NOMO-1 treated with dmso at 0.1 percent for 144 hours (cell line): ENCODE data around the gene PBOV1.
"Not testable (repeated sequence)": the region's sequence is repeated elsewhere in the genome, so short reads cannot be mapped to it uniquely, and the experiment has no call there.

ENCODE experiments used
- DNase-seq: peaks from one replicate; lab custom pipeline; 2025; ENCODE audit not compliant: unreplicated experiment; lab: John Stamatoyannopoulos, UW

PBOV1 gene

DNA sequence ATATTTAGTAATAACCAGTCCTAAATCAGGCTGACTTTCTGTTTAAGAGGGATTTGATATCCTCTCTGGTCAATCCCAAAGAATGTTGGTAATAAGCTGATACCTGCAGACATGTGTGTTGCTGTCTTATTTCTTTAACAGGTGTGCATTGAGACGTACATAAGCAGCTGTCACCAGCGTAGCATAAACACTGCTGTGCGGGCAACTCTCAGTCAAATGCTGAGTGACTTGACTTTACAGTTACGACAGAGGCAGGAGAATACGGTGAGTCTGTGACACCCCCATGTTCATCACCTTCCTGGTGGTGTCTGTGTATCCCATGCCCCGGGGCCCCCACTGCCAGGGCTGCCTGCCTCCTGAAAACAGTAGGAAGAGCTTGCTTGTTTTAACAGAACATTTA lies 20.1 kb upstream of the PBOV1 start:
- no peak for DNase-seq

DNA sequence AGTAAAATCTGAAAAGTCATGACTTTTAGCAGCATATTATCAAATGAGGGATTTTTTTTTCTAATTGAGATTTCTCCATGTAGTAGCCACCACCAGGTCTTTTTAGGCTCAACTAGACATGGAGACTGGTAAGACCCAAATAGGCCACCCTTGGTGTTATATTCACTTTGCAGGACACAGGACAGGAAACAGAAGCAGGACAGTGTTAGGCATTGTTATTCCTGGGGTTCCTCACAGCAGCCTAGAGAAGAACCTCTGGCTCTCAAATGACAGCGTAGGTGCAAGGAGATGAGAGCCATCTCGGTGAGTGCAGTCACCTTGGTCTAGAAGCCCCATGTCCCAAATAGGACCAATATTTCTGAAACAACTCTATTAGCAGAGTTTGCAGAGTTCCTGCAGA lies 19.2 kb upstream of the PBOV1 start:
- DNase-seq = no peak

DNA sequence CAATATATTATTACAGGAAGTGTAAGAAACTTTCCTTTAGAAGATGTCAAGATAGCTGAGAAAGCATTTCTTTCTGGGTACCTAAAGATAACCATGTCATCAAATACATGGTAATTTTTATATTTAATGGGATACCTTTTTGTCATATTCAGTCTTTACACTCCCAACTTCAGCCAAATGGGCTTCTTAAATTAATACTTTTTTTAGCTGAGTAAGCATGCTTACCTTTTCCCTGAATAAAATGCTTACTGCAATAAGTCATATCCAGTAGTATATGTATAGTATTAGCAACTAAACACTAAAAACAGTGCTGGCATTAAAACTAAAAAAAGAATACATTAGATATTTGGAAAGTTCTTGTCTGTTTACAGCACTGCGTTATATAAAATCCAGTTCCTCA lies 17.4 kb upstream of the PBOV1 start:
- DNase-seq = no peak

DNA sequence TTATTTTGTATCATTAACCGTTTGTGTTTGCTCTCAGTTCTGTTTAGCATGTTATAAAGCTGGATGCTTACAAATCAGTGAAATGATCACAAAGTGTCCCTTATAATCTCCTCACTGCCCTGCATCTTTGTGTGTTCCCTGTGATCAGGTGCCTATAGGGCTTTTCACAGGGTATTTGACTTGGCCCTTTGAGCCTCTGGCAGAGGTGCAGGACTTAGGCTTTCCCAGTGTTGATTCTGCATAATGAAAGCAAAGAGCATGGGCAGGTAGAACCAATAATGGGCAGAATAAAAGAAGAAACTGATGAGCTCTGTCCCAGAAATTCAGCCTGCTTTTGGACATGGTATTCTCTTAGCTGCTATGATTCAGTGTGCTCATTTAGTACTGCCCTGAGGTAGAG lies 16.9 kb upstream of the PBOV1 start:
- no peak for DNase-seq

DNA sequence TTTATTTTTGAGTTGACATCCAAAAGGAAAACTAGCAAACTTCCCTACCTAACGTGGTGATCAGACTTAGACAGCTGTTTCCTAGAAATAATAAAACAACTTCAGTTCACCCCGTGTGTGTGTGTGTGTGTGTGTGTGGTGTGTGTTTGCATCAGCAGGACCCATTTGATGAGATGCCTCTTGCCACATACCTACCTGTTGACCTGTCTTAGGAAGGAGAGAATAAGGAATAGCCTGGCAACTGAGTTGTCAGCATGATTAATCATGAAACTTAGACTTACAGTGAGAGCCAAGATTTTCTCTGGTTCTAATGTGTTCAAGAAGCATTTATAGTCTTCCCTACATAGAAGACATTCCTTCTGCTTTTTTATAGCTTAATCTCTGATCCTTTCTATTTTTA lies 16.1 kb upstream of the PBOV1 start:
- DNase-seq = no peak

DNA sequence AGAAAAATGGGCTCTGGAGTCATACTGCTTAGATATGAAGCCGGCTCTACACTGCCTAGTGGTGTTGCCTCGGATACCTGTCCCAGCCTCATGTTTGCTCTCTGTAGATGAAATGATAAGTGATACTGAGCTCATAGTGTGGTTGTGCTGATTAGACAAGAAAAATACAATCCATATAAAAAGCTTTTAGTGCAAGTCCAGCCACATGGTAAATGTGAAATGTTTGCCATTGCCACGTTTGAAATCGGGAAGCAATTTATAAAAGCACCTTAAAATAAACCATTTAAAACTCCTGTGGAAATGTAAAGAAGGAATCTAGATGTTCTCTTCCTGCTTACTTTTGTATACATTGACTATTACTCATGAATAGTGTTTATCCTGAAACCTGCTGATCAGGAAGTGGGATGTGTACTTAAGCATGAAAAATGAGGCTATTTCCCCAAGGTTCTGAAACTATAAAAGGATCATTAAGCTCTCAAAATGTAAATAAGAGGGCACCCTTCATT lies 13.1 kb upstream of the PBOV1 start:
- DNase-seq = no peak

DNA sequence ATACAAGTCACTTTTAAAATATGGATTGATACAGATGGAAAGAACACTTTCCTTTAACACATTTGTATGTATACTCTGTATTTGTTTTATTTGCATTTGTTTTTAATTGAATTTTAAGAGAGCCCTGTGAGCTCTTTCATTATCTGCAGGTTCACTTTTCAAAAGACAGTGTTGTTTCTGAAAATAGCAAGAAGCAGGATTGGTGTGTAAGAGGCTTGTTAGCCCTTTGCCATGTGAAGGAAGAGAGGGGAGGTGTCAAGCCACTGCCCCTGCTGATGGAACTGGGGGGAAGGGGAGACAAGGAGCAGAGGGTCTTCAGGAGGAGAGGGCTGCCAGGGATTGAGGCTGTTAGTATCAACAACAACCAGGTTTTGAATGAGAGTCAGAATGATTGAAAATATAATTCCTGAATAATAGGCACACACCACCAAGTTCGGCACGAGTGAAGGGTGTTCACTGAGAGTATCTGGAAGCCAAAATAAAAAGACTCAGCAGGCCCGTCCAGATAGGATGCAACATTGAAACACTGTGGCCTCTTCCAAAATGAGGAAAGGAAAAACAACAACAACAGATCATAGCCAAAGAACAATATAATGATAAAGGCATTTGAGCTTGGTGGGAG lies 12.6 kb upstream of the PBOV1 start:
- no peak for DNase-seq

DNA sequence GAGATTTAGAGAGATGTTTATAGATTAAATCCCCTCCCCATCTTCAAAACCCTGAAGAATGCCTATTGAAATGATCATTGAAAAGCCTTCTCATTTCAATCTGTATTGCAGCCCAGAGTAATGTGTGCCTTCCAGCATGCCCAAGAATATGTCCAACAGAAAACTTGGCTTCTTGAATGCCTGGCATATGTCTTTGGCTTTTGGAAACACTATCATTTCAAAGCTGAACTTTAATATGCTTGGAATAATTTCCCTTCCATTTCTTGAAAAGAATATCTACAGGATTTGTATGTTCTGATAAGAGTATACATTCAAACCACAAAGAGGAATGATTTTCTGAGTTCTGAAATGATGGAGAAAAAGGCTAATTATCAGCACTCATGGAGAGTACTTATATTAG lies 11.9 kb upstream of the PBOV1 start:
- no peak for DNase-seq

DNA sequence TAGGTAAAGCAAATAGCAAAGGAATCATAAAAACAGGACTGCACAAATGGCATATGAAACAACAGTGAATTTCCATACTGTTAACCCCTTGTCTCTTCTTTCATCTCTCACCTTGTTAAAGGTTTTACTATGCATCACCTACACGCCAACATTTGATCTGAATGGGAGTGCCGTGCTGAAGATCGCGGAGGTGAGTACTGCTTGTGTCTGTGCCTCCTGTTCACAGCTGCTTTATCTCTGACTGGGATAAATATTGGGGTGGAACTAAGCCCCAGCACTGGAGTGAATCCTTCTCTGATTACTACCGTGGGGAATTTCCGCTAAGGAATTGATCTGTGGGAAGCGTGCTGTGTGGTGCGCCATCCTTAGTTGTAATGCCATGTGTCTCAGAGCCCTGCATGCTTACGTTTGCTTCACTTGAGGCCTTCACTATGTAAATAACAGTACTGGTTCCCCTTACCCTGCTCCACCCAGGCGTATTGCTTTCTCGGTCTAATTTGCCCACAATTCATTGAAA lies 11.4 kb upstream of the PBOV1 start:
- DNase-seq = no peak

DNA sequence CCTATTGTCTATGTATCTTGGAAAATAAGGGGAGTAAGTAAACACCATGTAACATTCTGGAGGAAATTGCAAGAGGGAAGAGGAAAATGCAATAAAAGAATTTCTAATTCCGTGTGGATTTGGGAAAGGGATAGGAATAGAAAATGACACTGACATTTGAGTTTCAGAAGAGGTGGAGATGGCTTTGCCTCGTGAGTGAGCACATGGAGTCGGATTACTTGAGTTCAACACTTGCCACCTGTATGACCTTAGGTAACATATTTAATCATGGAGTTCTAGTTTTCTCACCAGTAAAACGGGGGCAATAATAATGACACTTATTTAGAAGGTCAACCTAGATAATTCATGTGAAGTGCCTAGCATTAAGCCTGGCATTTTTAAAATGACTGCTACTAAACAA lies 10.8 kb upstream of the PBOV1 start:
- no peak for DNase-seq

DNA sequence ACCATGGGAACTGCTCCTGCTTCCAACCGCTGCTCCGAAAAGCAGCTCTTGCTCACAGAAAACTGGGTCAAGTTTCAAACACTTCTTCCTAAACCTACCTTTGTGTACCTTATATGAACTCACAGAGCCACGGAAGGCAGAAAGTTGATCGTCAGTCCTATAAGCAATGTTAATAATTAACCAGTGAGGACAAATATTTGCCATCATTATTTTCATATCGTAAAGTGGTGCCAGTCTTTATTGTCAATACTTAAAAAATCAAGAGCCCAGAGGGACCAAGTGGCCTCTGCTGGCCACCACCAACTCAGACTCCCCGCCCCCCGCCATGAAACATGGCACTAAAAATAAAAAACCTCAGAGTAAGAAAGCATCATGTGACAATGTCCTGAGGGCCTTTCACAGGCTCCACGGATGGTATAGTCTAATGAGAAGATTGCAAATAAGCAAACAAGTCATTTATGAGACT lies 9.1 kb upstream of the PBOV1 start:
- DNase-seq = no peak

DNA sequence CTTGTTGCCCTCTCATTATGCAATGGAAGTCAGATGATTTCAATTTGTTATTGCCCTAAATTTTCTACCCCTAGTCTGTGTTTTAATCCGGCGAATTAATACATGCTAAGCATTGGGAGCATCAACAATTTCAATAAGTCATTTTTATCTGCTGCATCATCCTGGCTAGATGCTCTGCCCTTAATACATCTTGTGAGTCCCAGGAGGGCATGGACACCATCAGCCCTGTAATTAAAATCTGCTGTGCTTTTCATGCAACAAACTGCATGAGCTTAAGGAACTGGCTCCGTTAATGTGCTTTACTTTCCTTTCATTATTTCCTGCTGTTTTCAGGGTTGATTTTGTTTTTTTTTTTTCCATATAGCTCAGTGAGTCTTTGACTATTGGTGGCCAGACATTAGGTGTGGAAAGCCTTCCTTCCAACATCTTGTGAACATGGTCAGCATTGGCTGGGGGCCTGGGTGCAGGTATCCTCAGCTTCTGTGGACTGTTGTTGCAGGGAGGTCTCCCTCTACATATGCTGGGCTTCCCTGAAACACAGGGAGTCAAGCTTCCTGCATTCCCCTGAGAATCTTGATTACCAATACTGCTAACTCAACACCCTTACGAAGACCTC lies 8.5 kb upstream of the PBOV1 start:
- DNase-seq = no peak

DNA sequence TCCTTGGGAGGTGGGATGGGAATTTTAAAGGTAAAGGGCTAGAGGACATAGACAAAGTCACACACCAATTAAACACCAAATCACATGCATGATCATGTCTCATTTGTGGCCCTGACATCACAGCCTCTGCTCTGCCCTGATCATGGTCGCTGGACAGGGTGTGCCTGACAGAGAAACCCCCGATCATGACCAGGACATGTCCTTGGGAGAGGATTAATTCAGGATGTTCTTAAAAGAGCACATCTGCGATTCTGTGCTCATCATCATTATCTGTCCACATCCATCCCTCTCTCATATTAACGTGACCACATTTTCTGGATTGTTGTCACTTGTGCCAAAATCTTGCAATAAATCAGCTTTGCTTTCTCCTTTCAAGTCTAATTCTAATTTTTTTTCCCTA lies 7.7 kb upstream of the PBOV1 start:
- no peak for DNase-seq

DNA sequence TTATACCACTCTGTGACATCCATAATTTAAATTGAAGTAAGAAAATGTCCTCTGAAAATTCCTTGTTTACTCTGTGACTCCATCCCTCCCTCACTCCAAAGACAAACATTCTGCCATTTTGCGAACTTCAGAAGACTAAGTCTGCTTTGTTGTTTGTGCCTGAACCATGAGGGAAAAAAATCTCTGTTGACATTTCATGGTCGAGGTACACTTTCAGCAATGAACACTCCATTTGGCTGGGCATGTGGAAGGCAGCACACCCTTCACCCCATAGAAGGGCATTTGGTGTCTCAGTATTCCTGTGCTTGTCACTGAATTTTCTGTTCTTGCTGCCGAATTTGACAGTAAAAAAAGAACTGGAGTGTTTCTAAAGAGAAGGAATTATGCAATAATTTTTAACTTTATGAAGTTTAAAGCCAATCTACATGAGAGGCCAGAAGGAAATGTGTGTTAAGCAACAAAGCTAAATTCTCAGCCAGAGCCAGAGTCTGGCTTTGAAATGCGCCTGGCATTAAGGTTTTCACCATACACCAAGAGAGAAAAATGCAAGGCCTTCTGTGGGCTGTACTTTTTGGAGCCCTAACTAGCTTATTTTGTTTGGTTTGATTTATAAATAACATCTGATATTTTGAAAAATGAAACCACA lies 4.7 kb upstream of the PBOV1 start:
- DNase-seq = no peak

DNA sequence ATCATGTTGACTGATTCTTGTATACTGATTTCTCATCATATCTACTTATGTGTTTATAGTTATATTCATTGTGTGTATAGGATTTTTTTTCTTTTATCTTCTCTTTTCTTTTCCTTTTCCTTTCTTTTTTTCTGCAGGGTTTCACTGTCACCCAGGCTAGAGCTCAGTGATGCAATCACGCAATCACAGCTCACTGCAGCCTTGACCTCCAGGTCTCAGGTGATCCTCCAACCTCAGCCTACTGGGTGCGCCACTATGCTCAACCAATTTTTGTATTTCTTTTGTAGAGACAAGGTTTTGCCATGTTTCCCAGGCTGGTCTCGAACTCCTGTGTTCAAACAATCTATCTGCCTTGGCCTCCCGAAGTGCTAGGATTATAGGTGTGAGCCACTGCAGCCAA lies 1.6 kb upstream of the PBOV1 start:
- DNase-seq = no peak

DNA sequence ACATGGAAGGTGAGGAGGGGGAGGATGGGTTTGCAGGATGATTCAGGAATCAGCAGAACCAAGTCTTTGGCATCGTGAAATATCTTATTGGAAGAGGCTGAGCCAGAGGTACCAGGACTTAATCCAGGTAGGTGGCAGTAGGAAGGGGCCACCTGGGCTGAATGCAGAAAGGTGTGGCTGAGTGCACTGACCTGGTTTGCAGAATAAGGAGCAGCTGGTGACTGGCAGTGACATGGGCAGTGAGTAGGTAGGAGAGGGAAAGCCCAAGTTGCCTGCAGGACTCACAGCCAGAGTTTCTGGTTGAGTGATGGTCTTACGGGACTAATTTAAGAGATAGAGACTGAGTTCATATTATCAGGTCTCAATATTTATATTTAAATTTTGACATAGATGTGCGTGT lies 1.1 kb upstream of the PBOV1 start:
- no peak for DNase-seq

DNA sequence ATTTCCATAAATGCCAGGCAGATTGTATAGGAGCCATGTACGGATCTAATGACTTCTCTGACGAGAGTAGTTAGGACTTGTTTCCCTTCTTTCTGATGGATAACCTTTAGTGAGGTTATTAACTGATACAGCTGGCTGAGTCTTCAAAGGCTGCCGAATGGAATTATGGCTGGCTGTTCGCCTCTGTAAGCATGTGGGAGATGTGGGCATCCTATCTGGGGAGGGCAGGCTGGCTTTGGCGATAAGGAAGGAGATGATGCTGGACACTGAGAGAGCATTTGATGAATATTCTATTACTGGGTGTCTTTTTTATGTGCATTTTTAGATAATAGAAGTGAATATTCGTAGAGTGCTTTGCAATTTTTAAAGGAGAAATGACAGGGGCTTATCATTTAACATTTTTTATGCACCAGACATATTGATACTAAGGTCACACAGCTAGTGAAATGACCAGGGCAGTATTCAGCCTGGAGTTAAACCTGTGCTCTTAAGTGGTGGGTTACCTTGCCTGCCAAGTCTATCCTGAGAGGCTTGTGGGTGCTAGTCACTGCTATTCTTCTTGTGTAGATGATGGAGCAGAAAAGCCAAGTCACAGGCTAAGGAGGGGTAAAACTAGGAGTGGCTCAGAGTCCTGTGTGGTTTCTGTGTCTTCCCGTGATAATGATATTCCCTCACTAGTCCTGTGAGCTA lies 3.1 kb downstream of the PBOV1 start:
- DNase-seq = no peak

DNA sequence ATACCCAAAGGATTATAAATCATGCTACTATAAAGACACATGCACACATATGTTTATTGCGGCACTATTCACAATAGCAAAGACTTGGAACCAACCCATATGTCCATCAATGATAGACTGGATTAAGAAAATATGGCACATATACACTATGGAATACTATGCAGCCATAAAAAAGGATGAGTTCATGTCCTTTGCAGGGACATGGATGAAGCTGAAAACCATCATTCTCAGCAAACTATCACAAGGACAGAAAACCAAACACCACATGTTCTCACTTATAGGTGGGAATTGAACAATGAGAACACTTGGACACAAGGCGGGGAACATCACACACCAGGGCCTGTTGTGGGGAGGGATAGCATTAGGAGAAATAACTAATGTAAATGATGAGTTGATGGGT lies 5.8 kb downstream of the PBOV1 start:
- DNase-seq = not testable (repeated sequence)

DNA sequence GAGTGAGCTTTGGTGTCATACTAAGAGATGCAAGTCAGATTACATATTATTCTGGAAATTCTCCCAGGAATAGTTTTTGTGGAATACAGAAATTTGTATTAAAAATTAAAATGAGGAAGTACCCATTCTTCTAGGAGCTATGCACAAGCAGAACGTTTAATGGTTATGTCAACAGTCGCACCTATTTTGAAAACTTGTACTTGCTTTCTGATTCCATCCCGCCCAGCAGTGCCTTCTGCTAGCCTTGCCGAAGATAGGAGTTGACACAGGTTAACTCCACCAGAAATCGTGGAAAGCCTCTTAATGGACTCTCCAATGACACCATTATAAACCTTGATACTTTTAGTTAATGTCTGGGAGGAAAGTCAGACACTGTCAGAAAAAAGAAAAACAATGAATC lies 6.7 kb downstream of the PBOV1 start:
- no peak for DNase-seq

DNA sequence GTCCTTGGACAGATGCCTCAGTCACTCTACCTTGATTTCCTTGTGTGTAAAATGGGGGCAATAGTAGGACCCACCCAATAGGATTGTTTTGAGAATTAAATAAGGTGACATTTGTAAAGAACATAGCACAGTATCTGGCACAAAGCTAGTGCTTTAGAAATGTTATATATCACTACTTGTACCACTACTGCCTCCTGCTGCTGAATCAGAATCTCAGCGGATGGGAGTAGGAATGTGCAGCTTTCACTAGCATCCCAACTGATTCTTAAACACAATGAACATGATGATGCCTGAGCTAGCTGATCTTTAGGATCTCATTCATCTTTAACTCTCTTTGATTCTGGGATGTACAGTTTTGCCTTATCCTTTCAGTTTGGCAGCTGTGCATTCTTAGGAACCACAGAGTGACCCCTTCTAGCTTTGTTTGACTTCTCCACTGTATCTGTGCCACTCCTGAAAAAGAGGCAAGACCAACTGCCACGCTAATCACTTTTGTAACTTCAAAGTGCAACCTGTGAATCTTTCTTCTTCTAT lies 7.2 kb downstream of the PBOV1 start:
- no peak for DNase-seq

DNA sequence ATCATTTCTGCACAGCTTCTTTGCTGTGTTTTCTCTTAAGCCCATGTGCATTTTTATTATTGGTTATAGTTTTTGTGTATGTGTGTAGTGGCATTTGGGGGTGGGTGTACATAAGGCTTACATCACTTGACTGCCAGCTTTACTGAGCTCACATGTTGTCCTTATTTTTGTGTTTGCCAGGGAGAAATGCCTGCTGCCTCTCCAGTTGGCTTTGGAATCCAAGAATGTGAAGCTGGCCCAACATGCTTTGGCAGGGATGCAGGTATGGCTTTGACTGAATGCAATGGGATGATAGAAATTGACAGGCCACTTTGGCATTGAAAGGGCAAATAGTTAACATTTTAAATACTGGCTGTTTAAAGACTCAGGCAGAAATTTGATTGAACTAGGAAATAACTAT lies 11.4 kb downstream of the PBOV1 start:
- no peak for DNase-seq
